ENCODE data around the gene RICTOR. TPM values are rescaled to one million over a fixed set of nuclear protein-coding genes. Genes with fewer than 3 reads are reported as not detected.

The RICTOR gene
- total RNA-seq, 1 experiment from 2014 or later: 21.7 TPM

- no peak for ATAC-seq
- H2AFZ ChIP-seq (ENCODE audit: low read depth, low read length, poor library complexity, severe bottlenecking): peak overlapping the region; percentile 98
- ChIA-PET POLR2A (no interaction called here), CTCF (no interaction called here), RAD21 (ENCODE audit: low non-redundant PET in 1 of 2, low total read pairs in 2 of 2, uncharacterized antibody in 2 of 2, unreplicated experiment in 2 of 2) (no interaction called here)
- no TSS peak for BruUV-seq (replicated peaks)
- no peak overlapping the region for H3K27ac ChIP-seq (ENCODE audit: low read depth, low read length)
- DNase-seq (ENCODE audit: low read depth, low spot score): no peak
- H3K9me3 ChIP-seq (ENCODE audit: control insufficient read depth in 1 of 2, insufficient read depth in 1 of 2, low read depth in 1 of 2, low read length in 2 of 2): no peaks in the 10 kb centered on the region
- TF ChIP-seq, protein P1, sequence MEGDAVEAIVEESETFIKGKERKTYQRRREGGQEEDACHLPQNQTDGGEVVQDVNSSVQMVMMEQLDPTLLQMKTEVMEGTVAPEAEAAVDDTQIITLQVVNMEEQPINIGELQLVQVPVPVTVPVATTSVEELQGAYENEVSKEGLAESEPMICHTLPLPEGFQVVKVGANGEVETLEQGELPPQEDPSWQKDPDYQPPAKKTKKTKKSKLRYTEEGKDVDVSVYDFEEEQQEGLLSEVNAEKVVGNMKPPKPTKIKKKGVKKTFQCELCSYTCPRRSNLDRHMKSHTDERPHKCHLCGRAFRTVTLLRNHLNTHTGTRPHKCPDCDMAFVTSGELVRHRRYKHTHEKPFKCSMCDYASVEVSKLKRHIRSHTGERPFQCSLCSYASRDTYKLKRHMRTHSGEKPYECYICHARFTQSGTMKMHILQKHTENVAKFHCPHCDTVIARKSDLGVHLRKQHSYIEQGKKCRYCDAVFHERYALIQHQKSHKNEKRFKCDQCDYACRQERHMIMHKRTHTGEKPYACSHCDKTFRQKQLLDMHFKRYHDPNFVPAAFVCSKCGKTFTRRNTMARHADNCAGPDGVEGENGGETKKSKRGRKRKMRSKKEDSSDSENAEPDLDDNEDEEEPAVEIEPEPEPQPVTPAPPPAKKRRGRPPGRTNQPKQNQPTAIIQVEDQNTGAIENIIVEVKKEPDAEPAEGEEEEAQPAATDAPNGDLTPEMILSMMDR (IDR thresholded peaks at IDR 0.05 in 2 of 3, conservative IDR thresholded peaks at IDR 0.05 in 1 of 3; ENCODE audit: borderline replicate concordance in 1 of 3, insufficient read depth in 1 of 3, low read depth in 2 of 3, low read length in 2 of 3): peak; percentile 18 to 62 (median 32); a peak in 4 of 6 replicates
- TF ChIP-seq CBX3 (IDR thresholded peaks at IDR 0.05; ENCODE audit: low read depth) (no peak), RAD21 (IDR thresholded peaks at IDR 0.05; ENCODE audit: low read depth) (peak; percentile 37)
- H4K20me1 ChIP-seq (ENCODE audit: insufficient read depth): no peaks in the 10 kb centered on the region
- H3K4me1 ChIP-seq (ENCODE audit: control insufficient read depth in 1 of 2, insufficient read depth in 2 of 2, low read length in 2 of 2): peaks cover 0 to 15% of the 10 kb centered on the region in 2 experiments; a peak in 2 of 4 replicates
- H3K4me3 ChIP-seq (replicated peaks in 1 of 2; ENCODE audit: low read depth in 1 of 2, low read length in 2 of 2): no peak overlapping the region
- H3K9me2 ChIP-seq (ENCODE audit: insufficient read depth): no peaks in the 10 kb centered on the region
- no peaks in the 10 kb centered on the region for H3K27me3 ChIP-seq (ENCODE audit: insufficient read depth, low read length)
- peak overlapping the region; percentile 30; the same call in 1 of the 2 replicates for H3K4me2 ChIP-seq (ENCODE audit: low read length)
- no peaks in the 10 kb centered on the region for H3K36me3 ChIP-seq (ENCODE audit: control insufficient read depth in 1 of 2, insufficient read depth in 2 of 2, low read length in 2 of 2)
- H3K79me2 ChIP-seq (ENCODE audit: insufficient read depth, low read length): no peaks in the 10 kb centered on the region
- intact Hi-C loops (cut with micrococcal nuclease): no loop called here
- H3K9ac ChIP-seq (ENCODE audit: low read length): no peak overlapping the region
Measured at GRCh38 chr5:39106322-39106721, 32.1 kb upstream of the RICTOR start.

DNA sequence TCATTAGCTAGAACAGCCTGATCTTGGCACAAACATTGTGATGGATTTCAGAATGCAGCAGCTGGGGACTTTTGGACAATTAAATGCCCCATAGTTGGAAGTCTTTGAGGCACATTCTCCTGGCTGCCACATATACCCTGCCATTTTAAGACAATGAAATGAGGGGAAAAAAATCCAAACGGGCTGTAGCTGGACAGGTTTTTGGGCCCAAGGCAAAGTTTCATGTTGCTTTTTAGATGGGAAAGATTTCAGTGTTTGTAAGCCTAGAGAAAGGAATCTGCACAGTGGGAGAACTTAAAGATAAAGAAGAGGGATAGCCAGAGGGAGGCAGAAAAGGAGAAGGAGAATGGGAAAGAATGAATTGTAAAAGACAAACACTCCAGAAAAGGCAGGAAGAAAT lies 30.0 kb upstream of the RICTOR start:
- Histone ChIP-seq H3K79me2 (ENCODE audit: insufficient read depth, low read length) (no peaks in the 10 kb centered on the region), H2AFZ (ENCODE audit: low read depth, low read length, poor library complexity, severe bottlenecking) (no peak overlapping the region), H3K9me2 (ENCODE audit: insufficient read depth) (no peaks in the 10 kb centered on the region), H3K9ac (ENCODE audit: low read length) (no peak overlapping the region), H3K27ac (ENCODE audit: low read depth, low read length) (no peak overlapping the region), H3K4me2 (ENCODE audit: low read length) (no peak overlapping the region), H3K27me3 (ENCODE audit: insufficient read depth, low read length) (no peaks in the 10 kb centered on the region), H3K4me3 (replicated peaks in 1 of 2; ENCODE audit: low read depth in 1 of 2, low read length in 2 of 2) (no peak overlapping the region), H3K9me3 (ENCODE audit: control insufficient read depth in 1 of 2, insufficient read depth in 1 of 2, low read depth in 1 of 2, low read length in 2 of 2) (no peaks in the 10 kb centered on the region), H3K4me1 (ENCODE audit: control insufficient read depth in 1 of 2, insufficient read depth in 2 of 2, low read length in 2 of 2) (peaks cover 0 to 26% of the 10 kb centered on the region in 2 experiments; a peak in 2 of 4 replicates), H4K20me1 (ENCODE audit: insufficient read depth) (no peaks in the 10 kb centered on the region), H3K36me3 (ENCODE audit: control insufficient read depth in 1 of 2, insufficient read depth in 2 of 2, low read length in 2 of 2) (no peaks in the 10 kb centered on the region)
- ChIA-PET POLR2A (no interaction called here), RAD21 (ENCODE audit: low non-redundant PET in 1 of 2, low total read pairs in 2 of 2, uncharacterized antibody in 2 of 2, unreplicated experiment in 2 of 2) (no interaction called here), CTCF (interaction anchor here (1.5 kb wide), 1 partner anchor 24 kb away, joined by 3 read pairs; no protein-coding TSS in a partner anchor)
- no peak for ATAC-seq
- DNase-seq (ENCODE audit: low read depth, low spot score): no peak
- intact Hi-C loops (cut with micrococcal nuclease): no loop called here
- no TSS peak for BruUV-seq (replicated peaks)
- TF ChIP-seq ZNF274 (IDR thresholded peaks at IDR 0.05; ENCODE audit: low read depth, low read length) (no peak), FOSL1 (IDR thresholded peaks at IDR 0.05; ENCODE audit: low read depth) (no peak), ZBTB33 (IDR thresholded peaks at IDR 0.05; ENCODE audit: extremely low read depth, insufficient replicate concordance, low read length) (no peak), CBX3 (IDR thresholded peaks at IDR 0.05; ENCODE audit: low read depth) (no peak), SRF (IDR thresholded peaks at IDR 0.05; ENCODE audit: low read depth) (no peak), EGR1 (IDR thresholded peaks at IDR 0.05; ENCODE audit: low read depth) (no peak), ELF1 (IDR thresholded peaks at IDR 0.05; ENCODE audit: borderline replicate concordance, low read depth) (no peak), YY1 (IDR thresholded peaks at IDR 0.05; ENCODE audit: extremely low read depth, insufficient replicate concordance, low read depth, low read length) (no peak), SP1 (IDR thresholded peaks at IDR 0.05; ENCODE audit: low read depth) (no peak), EZH2 (IDR thresholded peaks at IDR 0.05) (no peak), EZH2phosphoT487 (IDR thresholded peaks at IDR 0.05; ENCODE audit: borderline replicate concordance) (no peak), POLR2AphosphoS5 (IDR thresholded peaks at IDR 0.05; ENCODE audit: low read depth, low read length) (no peak), CEBPB (IDR thresholded peaks at IDR 0.05; ENCODE audit: low read depth) (no peak), ZFX (IDR thresholded peaks at IDR 0.05) (no peak), SIN3A (IDR thresholded peaks at IDR 0.05; ENCODE audit: low read depth) (no peak)
- TF ChIP-seq, protein P2, sequence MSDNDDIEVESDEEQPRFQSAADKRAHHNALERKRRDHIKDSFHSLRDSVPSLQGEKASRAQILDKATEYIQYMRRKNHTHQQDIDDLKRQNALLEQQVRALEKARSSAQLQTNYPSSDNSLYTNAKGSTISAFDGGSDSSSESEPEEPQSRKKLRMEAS (IDR thresholded peaks at IDR 0.05): no peak
- TF ChIP-seq, protein P3, sequence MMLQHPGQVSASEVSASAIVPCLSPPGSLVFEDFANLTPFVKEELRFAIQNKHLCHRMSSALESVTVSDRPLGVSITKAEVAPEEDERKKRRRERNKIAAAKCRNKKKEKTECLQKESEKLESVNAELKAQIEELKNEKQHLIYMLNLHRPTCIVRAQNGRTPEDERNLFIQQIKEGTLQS (IDR thresholded peaks at IDR 0.05): no peak
